HepG2 (cell line): ENCODE results near the gene TMCC1.

Experiments used
- BHLHE40 ChIP-seq: IDR thresholded peaks from 2 replicates; pipeline ENCODE4 v1.6.1; 2011; ENCODE audit warnings: low read length, improper control_type of control experiment
- EP300 ChIP-seq, 3 experiments: sonication (generic) in 1 of 3; formaldehyde crosslinking in 1 of 3; IDR thresholded peaks; 2 replicates each; pipeline versions ENCODE4 v1.5.1 to v1.6.1; 2011 to 2020; ENCODE audit warnings: low read depth in 2 of 3, low read length in 2 of 3, borderline replicate concordance in 1 of 3, improper control_type of control experiment in 1 of 3, mild to moderate bottlenecking in 1 of 3, missing genetic modification reagents in 1 of 3, moderate library complexity in 1 of 3
- FOSL1 ChIP-seq: sonication (generic); formaldehyde crosslinking; IDR thresholded peaks from 2 replicates; pipeline ENCODE4 v1.9.0; 2021; ENCODE audit warnings: missing genetic modification reagents, borderline replicate concordance
- HNRNPLL ChIP-seq: fragments of 200-400 bp; formaldehyde crosslinking; IDR thresholded peaks from 2 replicates; pipeline ENCODE4 v1.6.1; 2017; ENCODE audit warnings: mild to moderate bottlenecking, low read depth, low read length; ENCODE audit not compliant: poor library complexity, severe bottlenecking
- MYC ChIP-seq: sonication (generic); formaldehyde crosslinking; IDR thresholded peaks from 2 replicates; pipeline ENCODE4 v1.9.0; 2021; ENCODE audit warnings: missing genetic modification reagents, borderline replicate concordance
- POLR2A ChIP-seq, 2 experiments: IDR thresholded peaks; 2 replicates each; pipeline ENCODE4 v1.6.1; 2011; ENCODE audit warnings: low read depth in 2 of 2, low read length in 2 of 2, mild to moderate bottlenecking in 1 of 2, moderate library complexity in 1 of 2; ENCODE audit not compliant: insufficient read depth in 1 of 2
- SRSF1 ChIP-seq: fragments of 200-400 bp; formaldehyde crosslinking; optimal IDR thresholded peaks from 2 replicates; pipeline ENCODE3; 2017; ENCODE audit warnings: mild to moderate bottlenecking, low read depth, low read length, moderate library complexity
- U2AF2 ChIP-seq: fragments of 200-400 bp; formaldehyde crosslinking; IDR thresholded peaks from 2 replicates; pipeline ENCODE4 v1.6.1; 2017; ENCODE audit warnings: low read depth, mild to moderate bottlenecking, low read length
- ZBTB1 ChIP-seq: sonication (generic); formaldehyde crosslinking; IDR thresholded peaks from 2 replicates; pipeline ENCODE4 v1.4.0; 2020; ENCODE audit warnings: missing genetic modification reagents, borderline replicate concordance

DNA sequence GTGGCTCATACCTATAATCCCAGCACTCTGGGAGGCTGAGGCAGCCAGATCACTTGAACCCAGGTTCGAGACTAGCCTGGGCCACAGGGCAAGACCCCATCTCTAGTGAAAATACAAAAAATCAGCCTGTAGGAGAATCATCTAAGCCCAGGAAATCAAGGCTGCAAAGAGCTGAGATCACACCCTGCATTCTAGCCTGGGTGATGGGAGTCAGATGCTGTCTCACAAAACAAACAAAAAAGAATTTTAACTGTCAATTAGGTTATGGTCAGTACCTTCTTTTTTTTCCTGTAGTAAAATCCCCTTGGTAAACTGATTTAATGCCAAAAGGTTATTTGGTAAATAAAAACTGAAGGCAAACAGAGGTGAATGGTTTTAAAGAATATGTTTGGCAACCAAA is 29.0 kb downstream of the TMCC1 start:
- TF ChIP-seq POLR2A (IDR thresholded peaks at IDR 0.05; ENCODE audit: insufficient read depth in 1 of 2, low read depth in 2 of 2, low read length in 2 of 2) (no peak), ZBTB1 (CRISPR knock-in tag) (no peak), U2AF2 (no peak), MYC (CRISPR knock-in tag) (no peak), HNRNPLL (no peak), BHLHE40 (no peak), SRSF1 (no peak), FOSL1 (CRISPR knock-in tag) (no peak), EP300 (IDR thresholded peaks at IDR 0.05; ENCODE audit: low read depth in 2 of 2, low read length in 2 of 2) (no peak), EP300 (CRISPR knock-in tag; IDR thresholded peaks at IDR 0.05; ENCODE audit: borderline replicate concordance) (no peak)
